T47D (cell line): ENCODE measurements around the gene ZFHX3.

ENCODE experiments used
- DNase-seq, 2 experiments: peaks; one replicate each; pipeline versions ENCODE4 v3.0.0 to v3.0.0-alpha.2; 2011 to 2012; ENCODE audit warnings: low read depth in 1 of 2, low spot score in 1 of 2
- JUND ChIP-seq: IDR thresholded peaks from 2 replicates; pipeline ENCODE4 v1.6.1; 2012; ENCODE audit warnings: low read depth
- in situ Hi-C: cut with HindIII; loops from 2 replicates; pipeline ENCODE4 v1.10.0; 2016; ENCODE audit warnings: low sequenced_read_pairs, low pct_unique_long_range_greater_than_20kb

ZFHX3 gene

GRCh38 chr16:72895951-72896350 lies 152.0 kb downstream of the ZFHX3 start:
- no peak for DNase-seq
- no peak for TF ChIP-seq JUND
- in situ Hi-C loops = no loop called here

DNA sequence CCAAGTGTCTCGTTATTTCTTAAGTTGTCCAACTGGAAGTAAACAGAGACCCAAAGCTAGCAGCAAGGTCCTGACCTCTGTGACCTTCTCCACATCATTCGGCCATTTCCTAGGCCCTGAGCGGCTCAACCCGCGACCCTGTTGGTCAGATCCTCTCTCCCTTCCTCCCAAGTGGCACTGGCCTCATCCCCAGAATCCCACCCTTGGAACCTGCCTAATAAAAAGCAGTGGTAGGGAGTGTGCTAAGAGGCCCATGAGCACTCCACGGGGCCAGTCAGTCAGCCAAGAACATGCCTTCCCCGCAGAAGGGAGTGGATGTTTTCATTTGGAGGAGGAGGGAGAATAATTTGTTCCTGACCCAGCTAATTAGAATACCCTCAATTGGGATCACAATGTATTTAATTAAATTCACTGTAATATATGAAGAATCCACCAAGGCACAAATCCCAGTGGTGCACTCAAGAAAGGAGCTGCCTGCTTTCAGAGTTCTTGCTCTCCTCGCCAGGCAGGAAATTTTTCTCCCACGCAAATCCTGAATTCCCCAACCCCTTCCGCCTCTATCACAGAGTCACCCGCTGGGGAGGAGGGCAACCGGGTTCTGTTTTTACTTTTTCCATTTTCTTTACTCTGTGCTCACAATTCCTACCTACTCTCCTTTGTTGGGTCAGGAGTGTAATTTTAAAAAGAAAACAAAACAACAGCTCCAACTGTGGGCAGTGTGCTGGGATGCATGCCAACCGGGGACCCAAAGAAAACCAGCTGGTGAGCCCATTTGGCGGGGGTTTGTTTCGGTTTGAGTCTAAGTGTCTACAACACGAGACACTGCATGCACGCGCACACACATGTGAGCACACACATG lies 153.4 kb downstream of the ZFHX3 start:
- TF ChIP-seq JUND = no peak
- DNase-seq = no peak
- in situ Hi-C loops = no loop called here

DNA sequence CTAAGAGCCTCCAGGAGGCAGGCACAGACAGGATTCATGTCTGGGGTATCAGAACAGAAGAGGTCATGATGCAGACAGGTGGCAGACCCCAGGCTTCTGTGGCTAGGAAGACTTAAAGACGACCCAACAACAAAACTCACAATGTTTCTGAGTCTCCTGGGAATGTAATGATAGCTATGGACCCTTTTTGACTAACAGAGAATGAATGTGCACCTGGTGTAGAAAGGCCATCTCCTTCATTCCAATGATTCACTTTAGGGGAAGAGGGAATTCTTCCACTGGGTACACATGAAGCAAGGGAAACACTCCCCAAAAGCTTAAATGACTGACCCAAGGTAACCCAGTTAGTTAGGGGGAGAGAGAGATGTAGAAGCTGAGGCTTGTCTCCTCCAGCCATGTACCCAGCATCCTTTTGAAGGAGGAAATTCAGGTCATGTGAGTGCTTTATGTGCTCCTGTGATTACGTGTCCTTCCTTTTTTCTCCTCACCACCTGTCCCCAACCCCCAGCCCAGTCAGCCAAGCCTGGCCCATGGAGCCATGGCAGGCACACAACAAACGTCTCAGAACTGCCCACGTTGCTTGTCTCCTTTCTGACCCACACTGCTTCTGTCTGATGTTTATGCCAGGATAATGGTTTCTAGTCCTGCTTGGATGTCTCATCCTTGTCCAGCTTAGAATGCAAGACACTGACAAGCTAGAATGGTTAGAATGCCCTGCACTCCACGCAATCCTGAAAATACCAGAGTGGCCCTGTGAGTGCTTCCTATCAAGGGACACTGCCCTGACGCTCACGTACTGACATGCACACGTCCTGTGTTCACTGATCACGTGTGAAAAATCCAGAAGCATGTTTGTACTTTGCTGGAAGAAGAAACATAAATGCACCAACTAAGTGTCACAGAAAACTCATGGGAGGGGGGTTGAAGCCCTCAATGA lies 156.4 kb downstream of the ZFHX3 start:
- in situ Hi-C loops = no loop called here
- no peak for DNase-seq
- TF ChIP-seq JUND = no peak

DNA sequence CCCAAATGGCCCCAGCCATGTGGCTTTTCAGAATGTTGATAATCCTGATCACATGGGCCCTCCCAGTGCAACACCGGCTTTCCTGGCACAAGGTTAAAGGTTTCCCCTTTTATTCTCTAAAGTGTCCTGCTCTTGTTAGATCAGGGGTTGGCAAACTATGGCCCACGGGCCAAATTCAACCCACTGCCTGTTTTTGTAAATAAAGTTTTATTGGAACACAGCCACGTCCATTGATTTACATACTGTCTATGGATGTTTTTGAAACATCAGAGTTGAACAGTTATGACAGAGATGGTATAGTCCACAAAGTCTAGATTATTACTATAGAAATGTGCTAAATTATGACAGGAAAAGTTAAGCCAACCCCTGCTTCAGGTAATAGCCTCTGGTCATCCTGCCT lies 157.3 kb downstream of the ZFHX3 start:
- no peak for TF ChIP-seq JUND
- in situ Hi-C loops = no loop called here

GRCh38 chr16:72889616-72890582 lies 158.0 kb downstream of the ZFHX3 start:
- in situ Hi-C loops = no loop called here
- no peak for TF ChIP-seq JUND

More for the DNA sequence above, 157.3 kb downstream of the ZFHX3 start:
- DNase-seq = no peak

GRCh38 chr16:72887537-72887936 lies 160.4 kb downstream of the ZFHX3 start:
- in situ Hi-C loops = no loop called here
- no peak for TF ChIP-seq JUND
- no peak for DNase-seq

More at GRCh38 chr16:72889616-72890582, 158.0 kb downstream of the ZFHX3 start:
- DNase-seq = no peak

DNA sequence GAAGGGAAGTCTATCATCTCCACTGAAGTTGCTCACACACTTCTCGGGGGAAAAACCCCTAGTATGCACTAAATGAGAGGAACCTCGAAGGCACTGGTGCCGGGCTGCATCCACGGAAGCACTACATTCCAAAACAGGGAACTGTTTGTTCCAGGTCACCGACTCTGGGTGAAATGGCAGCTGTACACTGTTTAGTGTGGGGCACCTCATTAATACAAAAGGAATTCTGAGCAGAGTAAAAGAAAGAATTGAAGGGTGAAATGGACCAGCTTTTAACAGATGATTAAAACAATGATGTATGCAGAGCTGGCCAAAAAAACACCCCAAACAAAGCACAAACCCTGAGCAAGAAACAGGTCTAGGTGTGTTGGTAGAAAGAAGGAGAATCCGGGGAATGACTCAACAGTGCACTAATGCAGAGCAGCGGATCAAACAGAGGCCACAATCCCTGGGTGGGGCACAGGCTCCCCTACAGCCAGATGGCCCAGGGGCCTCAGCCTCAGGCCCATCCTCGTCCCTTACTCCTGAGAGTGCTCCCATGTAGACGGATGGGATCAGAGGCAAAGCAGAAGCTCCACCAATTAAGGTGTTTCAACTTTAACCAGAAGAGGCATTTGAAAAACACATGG lies 161.5 kb downstream of the ZFHX3 start:
- TF ChIP-seq JUND = no peak
- in situ Hi-C loops = no loop called here
- DNase-seq = no peak

- in situ Hi-C loops = no loop called here
- DNase-seq = no peak
- TF ChIP-seq JUND = no peak
These were observed 163.4 kb downstream of the ZFHX3 start for GRCh38 chr16:72884573-72884972.

- in situ Hi-C loops = no loop called here
- no peak for DNase-seq
- TF ChIP-seq JUND = no peak
These were observed 163.9 kb downstream of the ZFHX3 start for GRCh38 chr16:72884037-72884436.

GRCh38 chr16:72879846-72880245 lies 168.1 kb downstream of the ZFHX3 start:
- in situ Hi-C loops = no loop called here
- no peak for TF ChIP-seq JUND
- DNase-seq = no peak

DNA sequence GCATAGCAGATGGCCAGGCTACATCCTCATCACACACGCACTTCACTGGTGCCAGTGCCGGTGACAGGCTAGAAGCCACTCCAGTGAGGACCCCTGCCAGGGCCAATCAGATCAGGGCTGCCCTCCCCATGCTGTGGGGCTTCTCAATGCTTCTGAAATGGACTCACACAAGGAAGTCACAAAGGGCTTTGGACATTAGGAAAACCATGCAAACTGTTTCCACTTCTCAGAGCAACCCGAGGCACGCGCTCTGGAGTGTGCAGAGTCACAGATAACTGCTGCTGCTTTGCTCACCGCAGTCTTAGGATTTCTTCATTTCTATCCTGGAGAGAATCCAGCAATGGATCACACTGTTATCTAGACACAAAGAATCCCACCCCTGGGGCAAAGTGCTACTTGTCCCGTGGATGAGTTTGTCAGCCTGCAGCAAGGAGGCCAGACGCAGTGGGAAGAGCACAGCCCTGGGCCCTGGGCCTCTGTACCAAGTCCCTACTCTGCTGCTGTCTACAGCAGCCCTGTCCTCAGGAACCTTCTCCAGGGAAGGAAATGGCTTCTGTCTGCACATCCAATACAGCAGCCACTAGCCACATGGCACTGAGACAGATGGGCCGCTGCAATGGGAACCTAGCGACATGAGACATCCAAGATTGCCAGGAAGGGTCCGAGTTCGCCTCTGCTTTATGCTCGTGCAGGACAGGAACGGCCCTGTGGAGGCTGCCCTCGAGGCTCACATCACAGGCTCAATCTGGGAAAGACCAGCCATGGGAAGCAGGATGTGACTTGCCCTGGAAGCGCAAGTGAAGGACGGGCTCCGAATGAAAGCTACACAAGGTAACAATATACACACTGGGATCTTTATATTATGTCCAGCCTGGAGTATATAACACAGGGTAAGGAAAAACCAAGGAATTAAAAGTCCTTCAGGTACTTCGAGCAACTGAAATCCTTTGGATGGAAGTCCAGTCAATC lies 169.3 kb downstream of the ZFHX3 start:
- in situ Hi-C loops = no loop called here
- DNase-seq = no peak
- no peak for TF ChIP-seq JUND
